B cell (primary cell): ENCODE data around the gene ZCCHC2. TPM values are rescaled to one million over a fixed set of nuclear protein-coding genes. Genes with fewer than 3 reads are reported as not detected.

Experiments used
- ATAC-seq: fragments of 200-7000 bp; cut with Tn5 transposase; one replicate; pipeline ENCODE4 v1.10.0; 2021; ENCODE audit warnings: low read depth, mild to moderate bottlenecking, moderate number of reproducible peaks, moderate library complexity
- CTCF ChIA-PET: fragments of 350-600 bp; sonication (Branson Sonifier 250); formaldehyde crosslinking; loops from one replicate; lab custom pipeline; 2021; ENCODE audit warnings: antibody characterized with exemption, inconsistent platforms; lab: Charles Lee
- POLR2A ChIA-PET: fragments of 350-600 bp; sonication (Branson Sonifier 250); formaldehyde crosslinking; loops from one replicate; lab custom pipeline; 2021; ENCODE audit warnings: antibody characterized with exemption; lab: Charles Lee
- DNase-seq: peaks from one replicate; pipeline ENCODE4 v3.0.0; 2013
- H2AFZ ChIP-seq: 2 replicates; pipeline ENCODE4 v1.6.1; 2012; ENCODE audit warnings: mild to moderate bottlenecking, low read depth, low read length; ENCODE audit not compliant: insufficient read depth, poor library complexity, severe bottlenecking
- H3K27ac ChIP-seq, 2 donors: 1 replicate in 1 of 2; 2 replicates in 1 of 2; pipeline ENCODE4 v1.5.1; 2012 to 2013; ENCODE audit warnings: low read length in 2 of 2, mild to moderate bottlenecking in 2 of 2, moderate library complexity in 1 of 2
- H3K27me3 ChIP-seq, 4 experiments: fragments of 200-600 bp in 1 of 4; sonication (generic) in 1 of 4; replicated peaks in 1 of 4; 1 replicate in 2 of 4; 2 replicates in 2 of 4; pipeline versions ENCODE4 v1.6.1 to v1.7.0; 2013 to 2016; ENCODE audit warnings: low read length in 3 of 4, mild to moderate bottlenecking in 2 of 4, mixed read lengths in 1 of 4, moderate library complexity in 1 of 4; ENCODE audit not compliant: insufficient read depth in 4 of 4, control insufficient read depth in 3 of 4; ENCODE audit errors: control extremely low read depth in 1 of 4
- H3K36me3 ChIP-seq, 2 experiments: replicated peaks in 1 of 2; 1 replicate in 1 of 2; 2 replicates in 1 of 2; pipeline versions ENCODE4 v1.6.1 to v1.7.1; 2013; ENCODE audit warnings: low read length in 1 of 2; ENCODE audit not compliant: insufficient read depth in 2 of 2, control insufficient read depth in 1 of 2; ENCODE audit errors: control extremely low read depth in 1 of 2, extremely low read depth in 1 of 2
- H3K4me1 ChIP-seq, 2 donors: fragments of 200-600 bp in 1 of 2; sonication (generic) in 1 of 2; 1 replicate in 1 of 2; 2 replicates in 1 of 2; pipeline versions ENCODE4 v1.5.1 to v1.6.1; 2013 to 2017; ENCODE audit warnings: low read length in 2 of 2; ENCODE audit not compliant: control insufficient read depth in 2 of 2, insufficient read depth in 2 of 2
- H3K4me2 ChIP-seq: replicated peaks from 2 replicates; pipeline ENCODE3; 2012; ENCODE audit warnings: mild to moderate bottlenecking, low read depth, low read length; ENCODE audit not compliant: poor library complexity, severe bottlenecking
- H3K4me3 ChIP-seq, 5 experiments: fragments of 200-600 bp in 1 of 5; sonication (generic) in 1 of 5; 1 replicate in 3 of 5; 2 replicates in 2 of 5; pipeline versions ENCODE4 v1.5.1 to v1.7.0; 2011 to 2016; ENCODE audit warnings: low read length in 4 of 5, mild to moderate bottlenecking in 4 of 5, low read depth in 2 of 5, control low read depth in 1 of 5, moderate library complexity in 1 of 5; ENCODE audit not compliant: insufficient read depth in 1 of 5; ENCODE audit errors: control extremely low read depth in 1 of 5, extremely low read depth in 1 of 5
- H3K79me2 ChIP-seq: fragments of 200-600 bp; sonication (generic); one replicate; pipeline ENCODE4 v1.6.0; 2016; ENCODE audit warnings: low read length; ENCODE audit not compliant: control insufficient read depth, insufficient read depth
- H3K9ac ChIP-seq: fragments of 200-600 bp; sonication (generic); 2 replicates; pipeline ENCODE4 v1.6.1; 2017; ENCODE audit warnings: mild to moderate bottlenecking, low read length, moderate library complexity
- H3K9me3 ChIP-seq, 3 donors: one replicate each; pipeline versions ENCODE4 v1.6.1 to v1.7.1; 2013; ENCODE audit warnings: low read length in 2 of 3; ENCODE audit not compliant: control insufficient read depth in 2 of 3, insufficient read depth in 1 of 3; ENCODE audit errors: control extremely low read depth in 1 of 3
- H4K20me1 ChIP-seq: 2 replicates; pipeline ENCODE4 v1.6.0; 2012; ENCODE audit warnings: mild to moderate bottlenecking, low read length; ENCODE audit not compliant: insufficient read depth, control insufficient read depth, poor library complexity, severe bottlenecking
- H3K27ac Mint-ChIP-seq: one replicate; pipeline ENCODE4 v1.8.0; 2021; ENCODE audit warnings: mixed read lengths
- H3K27me3 Mint-ChIP-seq: one replicate; pipeline ENCODE4 v1.8.0; 2021; ENCODE audit warnings: mixed read lengths
- H3K4me1 Mint-ChIP-seq: one replicate; pipeline ENCODE4 v1.8.0; 2021; ENCODE audit warnings: mixed read lengths
- H3K4me3 Mint-ChIP-seq: one replicate; pipeline ENCODE4 v1.8.0; 2021; ENCODE audit warnings: mixed read lengths
- H3K9me3 Mint-ChIP-seq: one replicate; pipeline ENCODE4 v1.8.0; 2022; ENCODE audit warnings: mixed read lengths; ENCODE audit not compliant: insufficient read depth
- CTCF ChIP-seq: fragments of 200-600 bp; IDR thresholded peaks from one replicate; pipeline ENCODE4 v1.8.0; 2022; ENCODE audit warnings: antibody characterized with exemption, mild to moderate bottlenecking
- EZH2 ChIP-seq: IDR thresholded peaks from 2 replicates; pipeline ENCODE4 v1.6.1; 2012; ENCODE audit warnings: borderline replicate concordance, low read depth, mild to moderate bottlenecking, moderate library complexity, low read length; ENCODE audit not compliant: insufficient read depth, poor library complexity, severe bottlenecking
- WGBS: methylation state at CpG from one replicate; pipeline ENCODE4 v1.1.5; 2013; ENCODE audit warnings: missing lambda C conversion rate; ENCODE audit not compliant: insufficient coverage; 5-methylcytosine and 5-hydroxymethylcytosine counted together
- intact Hi-C: fragments of 100-400 bp; cut with micrococcal nuclease; formaldehyde crosslinking; loops from one replicate; pipeline ENCODE4 v1.10.0; 2022
- polyA plus RNA-seq: library from polyadenylated mRNA; depleted of rRNA; stranded (reverse); fragments of >200 nt; gene quantifications from 2 replicates; pipeline ENCODE4 v1.2.3, GENCODE V29; 2012
- total RNA-seq, 2 donors: library from RNA; stranded (reverse); fragments of 120-200 nt in 1 of 2; gene quantifications; 1 replicate in 1 of 2; 2 replicates in 1 of 2; pipeline versions ENCODE4 v1.2.3 to v1.2.4, GENCODE V29; 2013 to 2022

The ZCCHC2 gene
- total and polyA plus RNA-seq, 2 donors (not counting 1 experiment from before 2014, with no cell fraction given), result 24.5 to 53.7 TPM

- TF ChIP-seq CTCF, result no peak
- no peak for TF ChIP-seq EZH2
- H3K4me2 ChIP-seq, result no peak overlapping the region
- no peak overlapping the region for H3K27ac Mint-ChIP-seq
- no peak overlapping the region for H2AFZ ChIP-seq
- intact Hi-C loops, result no loop called here
- H3K36me3 ChIP-seq, result no peaks in the 10 kb centered on the region
- peaks cover 0 to 7% (median 2%) of the 10 kb centered on the region in 4 experiments for H3K27me3 ChIP-seq
- no peak overlapping the region for H3K4me3 Mint-ChIP-seq
- no peaks in the 10 kb centered on the region for H4K20me1 ChIP-seq
- H3K4me3 ChIP-seq, result no peak overlapping the region
- H3K9ac ChIP-seq, result no peak overlapping the region
- H3K4me1 Mint-ChIP-seq, result peaks cover 5% of the 10 kb centered on the region
- ChIA-PET POLR2A (no interaction called here), CTCF (no interaction called here)
- no peaks in the 10 kb centered on the region for H3K79me2 ChIP-seq
- DNase-seq (no peak), ATAC-seq (no peak)
- H3K27me3 Mint-ChIP-seq, result peaks cover 12% of the 10 kb centered on the region
- H3K27ac ChIP-seq, result no peak overlapping the region
- peaks cover 9% of the 10 kb centered on the region for H3K9me3 Mint-ChIP-seq
- peaks cover 0 to 4% (median 3%) of the 10 kb centered on the region in 3 donors for H3K9me3 ChIP-seq
- H3K4me1 ChIP-seq, result peaks cover under 1 to 4% of the 10 kb centered on the region in 2 donors
- 49% methylated on average over 12 of the region's 15 CpGs for WGBS
Observed at GRCh38 chr18:62590799-62591590, 68.2 kb downstream of the ZCCHC2 start.
